Stimulated activated CD4-positive, alpha-beta T cell treated with anti-CD3 and anti-CD28 coated beads, Interleukin-12 subunit alpha, Interleukin-12 subunit beta, amount 100 ng/mL, for 4 hours (primary cell): ENCODE data around the gene NFE2L1.
A peak's percentile ranks its signal among the peaks of the same experiment; 100 is the strongest.
"Not testable (repeated sequence)": the region's sequence is repeated elsewhere in the genome, so short reads cannot be mapped to it uniquely, and the experiment has no call there.

Experiments used
- DNase-seq: peaks from one replicate; pipeline ENCODE4 v3.0.0-alpha.2; 2020

The NFE2L1 gene

DNA sequence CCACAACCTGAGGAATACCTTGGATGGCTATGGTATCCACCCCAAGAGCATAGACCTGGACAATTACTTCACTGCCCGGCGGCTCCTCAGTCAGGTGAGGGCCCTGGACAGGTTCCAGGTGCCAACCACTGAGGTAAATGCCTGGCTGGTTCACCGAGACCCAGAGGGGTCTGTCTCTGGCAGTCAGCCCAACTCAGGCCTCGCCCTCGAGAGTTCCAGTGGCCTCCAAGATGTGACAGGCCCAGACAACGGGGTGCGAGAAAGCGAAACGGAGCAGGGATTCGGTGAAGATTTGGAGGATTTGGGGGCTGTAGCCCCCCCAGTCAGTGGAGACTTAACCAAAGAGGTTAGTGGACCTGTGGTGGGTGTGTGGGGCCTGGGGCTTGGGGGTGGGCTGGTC, 3.1 kb downstream of the NFE2L1 start:
- no peak for DNase-seq

DNA sequence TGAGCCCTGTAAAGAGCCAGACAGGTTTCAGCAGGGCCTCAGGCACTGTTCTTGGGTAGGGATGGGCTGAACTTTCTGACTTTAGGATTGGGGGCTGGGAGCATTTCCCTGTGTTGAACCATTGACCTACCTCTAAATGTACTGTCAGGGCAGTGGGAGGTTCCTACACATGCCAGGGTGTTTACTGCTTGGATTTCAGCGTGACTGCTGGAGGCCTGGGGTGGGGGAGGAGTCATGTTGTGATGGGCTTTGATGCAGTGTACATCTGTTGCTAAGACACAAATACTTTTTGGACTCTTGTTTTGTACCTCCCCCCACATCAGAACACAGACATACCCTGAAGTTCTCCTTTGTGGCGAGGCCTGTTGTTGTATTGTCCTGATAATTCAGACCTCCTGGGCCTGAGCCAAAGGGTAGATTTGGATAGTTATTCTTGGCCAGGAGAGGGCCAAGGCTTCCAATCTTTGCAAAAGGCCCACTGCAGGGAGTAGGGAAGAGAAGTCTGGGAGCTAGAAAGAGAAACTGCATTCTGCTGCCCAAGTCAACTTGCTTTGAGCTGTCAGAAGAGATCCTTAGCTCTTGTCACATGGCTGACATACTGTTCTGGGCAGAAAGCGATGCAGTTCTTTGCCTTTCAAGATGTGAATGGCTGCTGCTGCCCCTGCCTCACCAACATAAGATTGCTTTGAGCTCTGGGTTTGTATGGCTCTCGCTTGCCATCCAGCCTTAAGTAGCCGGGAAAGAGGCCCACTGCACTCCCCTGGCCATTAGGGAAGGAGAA, 3.7 kb downstream of the NFE2L1 start:
- DNase-seq: no peak

DNA sequence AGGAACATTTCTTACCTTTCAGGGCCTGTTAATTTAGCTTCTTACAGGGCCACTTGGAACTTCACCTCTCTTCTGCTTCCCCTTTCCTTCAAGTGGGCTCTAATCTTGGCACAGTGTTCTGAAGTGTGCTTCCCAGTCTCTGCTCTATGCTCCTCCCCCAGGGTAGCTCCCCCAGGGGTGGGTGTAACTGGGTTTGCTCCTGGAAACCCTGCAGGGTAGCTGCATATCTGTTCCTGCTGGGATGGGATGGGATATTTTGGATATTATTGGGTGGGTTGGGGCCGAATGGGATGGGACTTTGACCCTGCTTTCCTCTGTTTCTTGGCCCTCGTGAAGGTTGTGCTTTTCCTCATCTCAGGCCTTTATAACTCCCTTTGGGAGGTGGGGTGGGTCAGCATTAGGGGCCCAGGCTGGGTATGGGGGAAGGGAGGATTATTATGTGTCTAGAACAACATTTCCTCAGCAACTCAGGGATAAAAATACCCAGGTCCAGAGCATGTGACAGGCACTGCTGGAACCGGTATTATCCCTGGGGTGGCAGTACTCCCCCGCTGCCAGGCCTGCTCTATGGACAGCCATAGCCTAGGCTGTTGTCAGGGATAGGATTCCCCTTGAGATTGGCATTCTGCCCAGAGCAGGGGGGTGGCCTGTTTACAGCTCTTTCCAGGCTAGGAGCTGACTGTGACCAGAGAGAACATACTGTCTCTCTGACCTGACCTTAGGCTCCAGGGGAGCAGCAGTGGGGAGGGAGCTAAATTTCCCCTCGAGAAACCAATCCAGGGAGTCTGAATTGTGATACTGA, 5.0 kb downstream of the NFE2L1 start:
- DNase-seq: no peak

DNA sequence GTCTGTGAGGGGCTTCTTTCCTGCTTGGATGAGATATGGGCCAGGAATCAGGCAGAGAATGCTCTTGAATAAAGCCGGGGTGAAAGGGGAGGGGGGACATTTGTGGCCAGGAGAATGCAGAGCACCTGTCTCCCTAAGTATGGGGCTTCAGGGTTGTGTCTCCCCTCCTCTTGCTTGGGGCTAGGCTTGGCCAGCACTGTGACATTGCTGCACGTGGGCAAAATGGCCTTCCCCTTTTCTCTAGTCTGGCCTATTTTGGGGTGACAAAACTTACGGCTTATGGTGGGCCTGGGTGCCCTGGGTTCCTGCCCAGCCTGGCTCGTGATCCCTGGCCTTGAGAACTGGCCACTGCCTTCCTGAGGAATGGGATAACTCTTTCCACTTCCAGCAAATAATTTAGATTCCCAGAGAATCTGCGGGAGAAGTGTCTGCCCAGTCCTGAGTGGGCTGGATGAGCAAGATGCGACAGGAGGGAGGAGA, 5.6 kb downstream of the NFE2L1 start:
- no peak for DNase-seq

DNA sequence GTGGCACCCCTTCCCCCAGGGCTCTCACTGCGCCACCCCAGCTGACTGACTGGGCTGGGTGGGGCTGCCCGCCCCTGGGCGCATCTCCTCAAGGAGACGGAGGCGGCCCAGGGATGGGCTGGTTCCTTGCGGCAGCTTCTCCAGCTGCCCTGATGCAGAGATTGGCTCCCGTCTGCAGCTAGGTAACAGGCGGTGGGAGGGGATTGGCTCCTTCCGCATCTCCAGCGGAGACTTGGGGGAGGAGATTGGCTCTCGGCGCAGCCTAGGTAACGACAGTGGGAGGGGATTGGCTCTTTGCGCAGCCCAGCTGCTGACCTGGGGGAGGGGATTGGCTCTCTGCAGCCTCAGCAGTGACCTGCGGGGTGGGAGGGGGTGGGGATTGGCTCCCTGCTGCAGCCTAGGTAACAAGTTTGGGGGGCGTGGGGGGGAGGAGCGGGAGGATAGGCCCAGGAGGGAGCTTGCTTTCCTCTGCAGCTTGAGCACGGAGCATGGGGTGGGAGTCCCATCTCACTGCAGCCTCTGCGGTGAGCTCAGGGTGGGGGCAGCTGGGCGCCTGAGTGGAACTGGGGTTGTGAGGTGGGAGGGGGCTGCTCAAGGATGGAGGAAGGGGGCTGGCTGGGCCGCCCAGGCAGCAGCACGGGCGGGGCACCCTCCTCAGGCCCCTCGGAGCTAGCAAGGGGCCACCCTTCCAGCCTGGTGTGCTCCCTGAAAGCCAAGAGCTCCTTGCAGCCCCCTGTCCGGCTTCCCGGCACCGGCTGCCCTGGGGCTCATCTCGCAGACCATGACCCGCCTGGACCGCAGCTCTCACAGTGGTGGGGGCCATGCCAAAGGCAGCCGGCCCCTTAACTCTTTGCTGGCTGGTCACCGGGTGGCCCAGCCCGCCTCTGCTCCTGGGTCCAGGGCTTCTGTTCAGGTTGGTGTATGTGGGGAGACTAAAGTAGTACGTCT, 6.4 kb downstream of the NFE2L1 start:
- DNase-seq: no peak

GRCh38 chr17:48055531-48056245, 7.5 kb downstream of the NFE2L1 start:
- DNase-seq: peak; percentile 12

- DNase-seq: no peak
These were observed 8.1 kb downstream of the NFE2L1 start for GRCh38 chr17:48056246-48056745.

GRCh38 chr17:48056879-48057278, 8.7 kb downstream of the NFE2L1 start:
- DNase-seq: no peak

DNA sequence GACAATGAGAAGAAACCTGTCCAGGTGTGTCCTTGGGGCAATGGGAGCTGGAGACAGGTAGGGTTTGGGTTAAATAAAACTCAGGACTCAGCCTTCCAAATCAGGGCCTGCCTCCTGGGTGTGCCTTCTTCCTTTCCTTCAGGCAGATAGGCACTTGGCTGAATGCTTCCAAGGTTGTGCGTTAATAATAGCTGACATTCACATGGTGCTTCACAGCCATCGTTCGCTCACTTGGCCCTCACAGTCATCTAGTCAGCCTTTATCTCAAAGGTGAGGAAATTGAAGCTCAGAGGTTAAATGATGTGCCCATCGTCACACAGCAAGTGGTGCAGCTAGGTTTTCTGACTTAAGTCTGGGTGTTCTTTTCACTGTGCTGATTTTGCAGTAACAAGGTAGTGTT, 9.5 kb downstream of the NFE2L1 start:
- DNase-seq: no peak

DNA sequence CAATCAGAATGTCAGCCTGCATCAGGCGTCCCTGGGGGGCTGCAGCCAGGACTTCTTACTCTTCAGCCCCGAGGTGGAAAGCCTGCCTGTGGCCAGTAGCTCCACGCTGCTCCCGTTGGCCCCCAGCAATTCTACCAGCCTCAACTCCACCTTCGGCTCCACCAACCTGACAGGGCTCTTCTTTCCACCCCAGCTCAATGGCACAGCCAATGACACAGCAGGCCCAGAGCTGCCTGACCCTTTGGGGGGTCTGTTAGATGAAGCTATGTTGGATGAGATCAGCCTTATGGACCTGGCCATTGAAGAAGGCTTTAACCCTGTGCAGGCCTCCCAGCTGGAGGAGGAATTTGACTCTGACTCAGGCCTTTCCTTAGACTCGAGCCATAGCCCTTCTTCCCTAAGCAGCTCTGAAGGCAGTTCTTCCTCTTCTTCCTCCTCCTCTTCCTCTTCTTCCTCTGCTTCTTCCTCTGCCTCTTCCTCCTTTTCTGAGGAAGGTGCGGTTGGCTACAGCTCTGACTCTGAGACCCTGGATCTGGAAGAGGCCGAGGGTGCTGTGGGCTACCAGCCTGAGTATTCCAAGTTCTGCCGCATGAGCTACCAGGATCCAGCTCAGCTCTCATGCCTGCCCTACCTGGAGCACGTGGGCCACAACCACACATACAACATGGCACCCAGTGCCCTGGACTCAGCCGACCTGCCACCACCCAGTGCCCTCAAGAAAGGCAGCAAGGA, 10.4 kb downstream of the NFE2L1 start:
- no peak for DNase-seq

DNA sequence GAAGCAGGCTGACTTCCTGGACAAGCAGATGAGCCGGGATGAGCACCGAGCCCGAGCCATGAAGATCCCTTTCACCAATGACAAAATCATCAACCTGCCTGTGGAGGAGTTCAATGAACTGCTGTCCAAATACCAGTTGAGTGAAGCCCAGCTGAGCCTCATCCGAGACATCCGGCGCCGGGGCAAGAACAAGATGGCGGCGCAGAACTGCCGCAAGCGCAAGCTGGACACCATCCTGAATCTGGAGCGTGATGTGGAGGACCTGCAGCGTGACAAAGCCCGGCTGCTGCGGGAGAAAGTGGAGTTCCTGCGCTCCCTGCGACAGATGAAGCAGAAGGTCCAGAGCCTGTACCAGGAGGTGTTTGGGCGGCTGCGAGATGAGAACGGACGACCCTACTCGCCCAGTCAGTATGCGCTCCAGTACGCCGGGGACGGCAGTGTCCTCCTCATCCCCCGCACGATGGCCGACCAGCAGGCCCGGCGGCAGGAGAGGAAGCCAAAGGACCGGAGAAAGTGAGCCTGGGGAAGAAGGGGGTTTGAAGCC, 11.0 kb downstream of the NFE2L1 start:
- DNase-seq: no peak

DNA sequence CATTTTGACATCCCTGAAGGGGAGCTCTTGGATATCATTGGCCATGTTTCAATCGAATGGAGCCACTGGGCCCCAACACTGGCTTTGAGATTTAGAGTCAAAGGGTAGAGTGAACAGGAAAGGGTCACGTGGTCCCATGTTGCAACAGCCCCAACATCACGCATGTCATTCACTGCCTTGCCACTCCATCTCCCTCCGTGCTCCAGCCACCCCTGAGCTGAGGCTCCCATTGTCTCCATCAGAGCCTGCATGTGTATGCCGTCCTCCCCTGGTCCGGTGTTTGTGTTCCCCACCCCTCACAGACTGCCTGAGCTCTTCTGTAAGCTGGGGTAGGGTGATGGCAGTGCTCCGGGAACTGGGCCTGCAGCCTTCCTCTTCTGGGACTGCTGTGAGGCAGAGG, 12.1 kb downstream of the NFE2L1 start:
- no peak for DNase-seq

DNA sequence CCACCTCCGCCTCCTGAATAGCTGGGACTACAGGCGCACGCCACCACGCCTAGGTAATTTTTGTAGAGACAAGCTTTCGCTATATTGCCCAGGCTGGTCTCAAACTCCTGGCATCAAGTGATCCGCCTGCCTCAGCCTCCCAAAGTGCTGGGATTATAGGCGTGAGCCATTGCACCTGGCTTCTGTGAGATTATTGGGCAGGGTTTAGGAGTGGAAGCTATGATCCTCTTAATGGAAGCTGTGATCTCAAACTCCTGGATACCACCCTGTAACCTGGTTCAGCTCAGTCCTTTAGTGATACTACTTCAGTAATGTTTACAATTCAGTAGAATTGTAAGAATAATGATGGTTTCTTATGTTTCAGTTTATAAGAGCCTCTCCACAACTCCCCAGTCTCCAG, 14.1 kb downstream of the NFE2L1 start:
- no peak for DNase-seq

DNA sequence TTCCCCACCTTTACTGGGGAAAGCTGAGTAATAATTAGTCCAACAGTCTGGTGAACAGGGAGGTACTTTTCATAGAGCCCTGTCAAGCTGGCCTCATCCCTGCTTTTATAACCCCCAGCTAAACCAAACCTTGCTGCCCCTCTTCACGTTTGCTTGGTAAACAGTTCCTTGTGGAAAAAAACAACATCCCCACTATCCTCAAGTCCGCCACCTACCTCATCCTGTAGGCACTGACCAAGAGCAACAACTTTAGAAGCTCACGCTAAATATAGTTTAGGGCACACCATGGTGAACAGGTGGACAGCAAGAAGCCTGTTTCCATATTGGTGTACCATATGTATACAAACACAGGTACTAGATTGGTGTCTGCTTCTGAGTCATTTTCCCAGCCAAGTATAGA, 16.5 kb downstream of the NFE2L1 start:
- no peak for DNase-seq

DNA sequence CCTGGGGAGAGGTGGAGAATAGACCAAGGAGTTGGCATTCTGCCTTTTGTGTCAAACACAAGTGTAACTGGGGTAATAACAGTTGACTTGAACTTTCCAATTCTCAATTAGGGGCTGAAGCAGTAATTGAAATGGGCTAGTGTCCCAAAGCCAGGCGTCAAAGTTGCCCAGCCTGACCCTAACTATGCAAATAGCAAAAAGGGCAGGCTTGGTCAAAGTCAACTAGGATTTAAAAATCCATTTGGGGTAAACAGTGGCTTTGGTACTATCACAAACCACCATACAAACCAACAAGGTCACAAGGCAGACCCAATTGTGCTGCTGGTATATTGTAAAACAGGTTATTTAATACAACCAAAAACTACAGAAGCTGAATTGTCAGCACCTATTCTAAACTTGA, 18.0 kb downstream of the NFE2L1 start:
- DNase-seq: no peak

DNA sequence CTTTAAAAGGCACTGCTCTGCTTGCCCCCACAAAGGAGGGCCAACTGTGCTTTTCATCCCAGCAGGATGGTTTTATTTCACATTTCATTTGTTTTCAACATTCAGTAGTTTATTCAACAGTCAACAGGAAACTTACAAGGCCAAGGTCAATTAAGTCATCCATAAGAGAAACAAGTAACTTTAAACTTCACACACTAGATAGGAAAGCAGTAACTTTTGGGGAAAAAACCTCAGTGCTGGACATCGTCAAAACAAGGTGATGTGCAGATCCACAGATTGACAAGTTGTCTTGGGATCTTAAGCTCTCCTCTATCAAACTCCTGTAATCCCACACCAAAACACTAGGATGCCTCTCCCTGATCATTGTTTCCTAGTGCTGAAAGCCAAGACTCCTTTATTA, 18.5 kb downstream of the NFE2L1 start:
- DNase-seq: no peak

- DNase-seq: no peak
These were observed 19.1 kb downstream of the NFE2L1 start for GRCh38 chr17:48067245-48067644.

GRCh38 chr17:48067808-48068207, 19.6 kb downstream of the NFE2L1 start:
- DNase-seq: not testable (repeated sequence)

DNA sequence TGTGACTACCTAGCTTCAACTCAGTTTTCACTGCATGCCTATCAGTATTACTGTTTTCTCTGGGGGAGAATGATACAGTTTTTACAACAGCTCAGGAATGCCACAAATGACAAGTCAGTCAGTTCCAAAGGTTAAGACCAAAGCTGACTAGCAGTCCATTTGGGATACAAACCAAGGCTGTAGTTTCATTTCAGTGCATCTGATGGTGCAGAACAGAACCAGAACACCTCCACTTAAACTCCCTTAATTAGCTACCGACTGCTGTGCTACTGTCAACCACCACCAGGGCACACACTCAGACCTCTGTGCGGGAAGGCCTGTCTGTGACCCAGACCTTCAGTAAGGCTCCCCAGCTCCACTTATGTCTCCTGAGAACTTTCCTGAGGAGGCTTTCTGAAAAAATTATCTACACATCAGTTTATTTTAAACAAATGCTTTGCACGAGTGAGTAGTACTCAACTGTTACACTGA, 20.4 kb downstream of the NFE2L1 start:
- no peak for DNase-seq

- DNase-seq: no peak
These were observed 22.0 kb downstream of the NFE2L1 start for GRCh38 chr17:48070195-48070594.

DNA sequence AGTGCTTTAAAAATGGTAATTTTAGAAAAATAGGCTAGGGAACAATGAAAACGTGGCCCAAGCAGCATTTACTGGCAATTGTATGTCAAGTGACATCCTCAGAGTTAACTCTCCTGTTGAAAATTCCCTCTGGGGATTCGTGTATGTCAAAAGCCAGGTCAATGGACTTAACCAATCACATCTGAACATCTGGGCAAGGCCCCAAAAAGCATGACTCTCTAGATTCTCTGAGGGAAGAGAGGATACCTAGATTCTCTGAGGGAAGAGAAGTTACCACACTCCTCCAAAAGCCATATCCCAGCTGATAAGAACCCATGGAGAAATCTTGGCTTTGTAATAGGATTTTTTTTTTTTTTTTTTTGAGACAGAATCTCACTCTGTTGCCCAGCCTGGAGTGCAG, 23.5 kb downstream of the NFE2L1 start:
- DNase-seq: no peak
